HG02798 (cell line): ENCODE data around the gene ZNF579.
"Not testable (repeated sequence)": the region's sequence is repeated elsewhere in the genome, so short reads cannot be mapped to it uniquely, and the experiment has no call there.

Experiments used
- ATAC-seq: cut with Tn5 transposase; IDR thresholded peaks from one replicate; pipeline ENCODE4 v1.9.1; 2021; ENCODE audit warnings: mild to moderate bottlenecking; ENCODE audit not compliant: unreplicated experiment, poor library complexity

Gene ZNF579

GRCh38 chr19:55596304-55596703 is 15.7 kb upstream of the ZNF579 start:
- ATAC-seq: no peak

- ATAC-seq: no peak
These were observed 14.4 kb upstream of the ZNF579 start for GRCh38 chr19:55594996-55595545.

- ATAC-seq: no peak
These were observed 12.6 kb upstream of the ZNF579 start for GRCh38 chr19:55593096-55593772.

- ATAC-seq: no peak
These were observed 11.9 kb upstream of the ZNF579 start for GRCh38 chr19:55592391-55593090.

- no peak for ATAC-seq
These were observed 10.9 kb upstream of the ZNF579 start for GRCh38 chr19:55591555-55591954.

- no peak for ATAC-seq
These were observed 10.0 kb upstream of the ZNF579 start for GRCh38 chr19:55590617-55591016.

- no peak for ATAC-seq
These were observed 9.5 kb upstream of the ZNF579 start for GRCh38 chr19:55590109-55590508.

- ATAC-seq: no peak
These were observed 8.1 kb upstream of the ZNF579 start for GRCh38 chr19:55588738-55589137.

GRCh38 chr19:55586976-55587668 is 6.5 kb upstream of the ZNF579 start:
- peak; percentile 93 for ATAC-seq

GRCh38 chr19:55585658-55586339 is 5.2 kb upstream of the ZNF579 start:
- ATAC-seq: no peak

- no peak for ATAC-seq
These were observed 4.2 kb upstream of the ZNF579 start for GRCh38 chr19:55584871-55585270.

- ATAC-seq: not testable (repeated sequence)
These were observed 3.2 kb upstream of the ZNF579 start for GRCh38 chr19:55583897-55584296.

- ATAC-seq: not testable (repeated sequence)
These were observed 1.6 kb upstream of the ZNF579 start for GRCh38 chr19:55582284-55582683.

GRCh38 chr19:55581823-55582223 is 1.2 kb upstream of the ZNF579 start:
- no peak for ATAC-seq

- no peak for ATAC-seq
These were observed 636 bp upstream of the ZNF579 start for GRCh38 chr19:55581145-55581822.

GRCh38 chr19:55579766-55580621 is 654 bp downstream of the ZNF579 start:
- peak; percentile 14 for ATAC-seq

GRCh38 chr19:55578761-55579747 is 1.6 kb downstream of the ZNF579 start:
- ATAC-seq: no peak
